Ovary (tissue), 9 donors: Measurements from ENCODE around the gene SHBG. TPM values are rescaled to one million over a fixed set of nuclear protein-coding genes. Genes with fewer than 3 reads are reported as not detected.

Source experiments
- DNase-seq, 5 donors: peaks; one replicate each; pipeline ENCODE4 v3.0.0-alpha.2; 2019 to 2020
- H3K27ac ChIP-seq, 2 donors: fragments of 200-600 bp; one replicate each; pipeline versions ENCODE4 v1.5.1 to v1.8.0; 2019 to 2022
- H3K27me3 ChIP-seq: fragments of 200-600 bp; one replicate; pipeline ENCODE4 v1.8.0; 2022
- H3K36me3 ChIP-seq: fragments of 200-600 bp; sonication (generic); one replicate; pipeline ENCODE4 v1.5.1; 2019
- H3K4me1 ChIP-seq: one replicate; pipeline ENCODE4 v1.8.1; 2013; ENCODE audit warnings: mild to moderate bottlenecking, moderate library complexity; ENCODE audit not compliant: insufficient read depth
- H3K4me3 ChIP-seq: fragments of 200-600 bp; sonication (generic); one replicate; pipeline ENCODE4 v1.5.1; 2017
- H3K9me3 ChIP-seq, 2 donors: fragments of 200-600 bp in 1 of 2; sonication (generic) in 1 of 2; one replicate each; pipeline versions ENCODE4 v1.5.1 to v1.8.1; 2013 to 2019; ENCODE audit warnings: mild to moderate bottlenecking in 1 of 2, moderate library complexity in 1 of 2
- EP300 ChIP-seq: sonication (generic); formaldehyde crosslinking; IDR thresholded peaks from one replicate; pipeline ENCODE4 v1.6.1; 2017; ENCODE audit warnings: antibody characterized with exemption
- POLR2A ChIP-seq: fragments of 450-650 bp; IDR thresholded peaks from one replicate; pipeline ENCODE4 v1.6.1; 2017; ENCODE audit warnings: antibody characterized with exemption, mild to moderate bottlenecking, moderate library complexity
- WGBS, 3 donors: extraction: QIAGEN DNeasy Blood & Tissue Kit in 1 of 3; methylation state at CpG; one replicate each; pipeline versions ENCODE4 v1.1.5 to v1.1.7; 2013 to 2017; 5-methylcytosine and 5-hydroxymethylcytosine counted together
- intact Hi-C, 4 donors: fragments of 100-400 bp; cut with DNase I; formaldehyde crosslinking; loops; one replicate each; pipeline versions ENCODE4 v1.11.0 to v1.15.1; 2022 to 2023
- polyA plus RNA-seq, 2 donors: library from polyadenylated mRNA; stranded (reverse); fragments of 200-250 nt in 1 of 2; fragments of 350-450 nt in 1 of 2; fragmentation: Illumina TruSeq in 1 of 2; extraction: RNeasy Lipid Tissue Mini Kit (QIAGEN cat#74804) in 1 of 2; gene quantifications; one replicate each; pipeline ENCODE4 v1.2.3, GENCODE V29; 2013 to 2014
- total RNA-seq, 7 donors: library from RNA; depleted of rRNA in 2 of 7; stranded (reverse); fragments of >200 nt in 2 of 7; fragmentation: NEBNext Ultra II Directional in 3 of 7; extraction: Animal tissue kit (Norgen Biotek cat#: 25700) in 3 of 7; gene quantifications; one replicate each; pipeline versions ENCODE4 v1.1.0 to v1.2.4, GENCODE V29; 2016 to 2023
- TF ChIP-seq, protein P1 (sequence below), 3 donors: fragments of 450-650 bp in 2 of 3; fragments of 200-600 bp in 1 of 3; IDR thresholded peaks; one replicate each; pipeline versions ENCODE4 v1.5.1 to v1.8.0; 2016 to 2022; ENCODE audit warnings: antibody characterized with exemption in 3 of 3, mild to moderate bottlenecking in 1 of 3
- donor health status: DM: no; HTN: no; CAD: no; lungs with moderate emphysema.
- donor health status: DM: no; HTN: no; CAD: no.
- donor health status: Bipolar disorder and iron deficiency.
- donor health status: DM: yes; HTN: yes; CAD: no.
- donor health status: DM: no; HTN: no; CAD: no.
- donor health status: DM: yes; HTN: yes; CAD: no.

The SHBG gene
- total and polyA plus RNA-seq, 9 donors = 0.63 to 1.3 (median 0.92) TPM

GRCh38 chr17:7667656-7668406 lies 37.9 kb downstream of the SHBG start:
- WGBS, 3 donors = 42 to 57% (median 56%) methylated on average over 10 of the region's 10 CpGs
- Histone ChIP-seq H3K36me3 (no peaks in the 10 kb centered on the region), H3K27me3 (no peaks in the 10 kb centered on the region), H3K4me3 (no peak overlapping the region), H3K27ac (no peak overlapping the region), H3K4me1 (no peaks in the 10 kb centered on the region), H3K9me3 (no peaks in the 10 kb centered on the region)
- DNase-seq = no peak
- TF ChIP-seq EP300 = no peak
- no peak for TF ChIP-seq POLR2A
- TF ChIP-seq, protein P1, sequence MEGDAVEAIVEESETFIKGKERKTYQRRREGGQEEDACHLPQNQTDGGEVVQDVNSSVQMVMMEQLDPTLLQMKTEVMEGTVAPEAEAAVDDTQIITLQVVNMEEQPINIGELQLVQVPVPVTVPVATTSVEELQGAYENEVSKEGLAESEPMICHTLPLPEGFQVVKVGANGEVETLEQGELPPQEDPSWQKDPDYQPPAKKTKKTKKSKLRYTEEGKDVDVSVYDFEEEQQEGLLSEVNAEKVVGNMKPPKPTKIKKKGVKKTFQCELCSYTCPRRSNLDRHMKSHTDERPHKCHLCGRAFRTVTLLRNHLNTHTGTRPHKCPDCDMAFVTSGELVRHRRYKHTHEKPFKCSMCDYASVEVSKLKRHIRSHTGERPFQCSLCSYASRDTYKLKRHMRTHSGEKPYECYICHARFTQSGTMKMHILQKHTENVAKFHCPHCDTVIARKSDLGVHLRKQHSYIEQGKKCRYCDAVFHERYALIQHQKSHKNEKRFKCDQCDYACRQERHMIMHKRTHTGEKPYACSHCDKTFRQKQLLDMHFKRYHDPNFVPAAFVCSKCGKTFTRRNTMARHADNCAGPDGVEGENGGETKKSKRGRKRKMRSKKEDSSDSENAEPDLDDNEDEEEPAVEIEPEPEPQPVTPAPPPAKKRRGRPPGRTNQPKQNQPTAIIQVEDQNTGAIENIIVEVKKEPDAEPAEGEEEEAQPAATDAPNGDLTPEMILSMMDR (IDR thresholded peaks at IDR 0.05) = no peak
- intact Hi-C loops = no loop called here

DNA sequence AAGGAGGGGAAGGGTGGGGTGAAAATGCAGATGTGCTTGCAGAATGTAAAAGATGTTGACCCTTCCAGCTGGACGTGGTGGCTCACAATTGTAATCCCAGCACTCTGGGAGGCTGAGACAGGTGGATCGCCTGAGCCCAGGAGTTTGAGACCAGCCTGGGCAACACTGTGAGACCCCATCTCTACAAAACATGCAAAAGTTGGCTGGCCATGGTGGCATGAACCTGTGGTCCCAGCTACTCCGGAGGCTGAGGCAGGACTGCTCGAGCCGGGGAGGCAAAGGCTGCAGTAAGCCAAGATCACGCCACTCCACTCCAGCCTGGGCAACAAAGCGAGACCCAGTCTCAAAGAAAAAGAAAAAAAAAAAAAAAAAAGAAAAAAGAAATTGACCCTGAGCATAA lies 38.5 kb downstream of the SHBG start:
- no peak for TF ChIP-seq POLR2A
- TF ChIP-seq EP300 = no peak
- TF ChIP-seq, protein P1 (IDR thresholded peaks at IDR 0.05) = no peak
- Histone ChIP-seq H3K4me1 (no peaks in the 10 kb centered on the region), H3K36me3 (no peaks in the 10 kb centered on the region), H3K4me3 (no peak overlapping the region), H3K27ac (no peak overlapping the region), H3K9me3 (no peaks in the 10 kb centered on the region), H3K27me3 (no peaks in the 10 kb centered on the region)
- DNase-seq = no peak
- WGBS, 3 donors = 87 to 88% (median 88%) methylated on average over 7 of the region's 7 CpGs
- intact Hi-C loops = no loop called here

DNA sequence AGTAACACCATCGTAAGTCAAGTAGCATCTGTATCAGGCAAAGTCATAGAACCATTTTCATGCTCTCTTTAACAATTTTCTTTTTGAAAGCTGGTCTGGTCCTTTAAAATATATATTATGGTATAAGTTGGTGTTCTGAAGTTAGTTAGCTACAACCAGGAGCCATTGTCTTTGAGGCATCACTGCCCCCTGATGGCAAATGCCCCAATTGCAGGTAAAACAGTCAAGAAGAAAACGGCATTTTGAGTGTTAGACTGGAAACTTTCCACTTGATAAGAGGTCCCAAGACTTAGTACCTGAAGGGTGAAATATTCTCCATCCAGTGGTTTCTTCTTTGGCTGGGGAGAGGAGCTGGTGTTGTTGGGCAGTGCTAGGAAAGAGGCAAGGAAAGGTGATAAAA lies 43.3 kb downstream of the SHBG start:
- H3K36me3 ChIP-seq = no peaks in the 10 kb centered on the region
- intact Hi-C loops = no loop called here
- no peaks in the 10 kb centered on the region for H3K27me3 ChIP-seq
- DNase-seq = no peak
- H3K27ac ChIP-seq = no peak overlapping the region
- TF ChIP-seq EP300 = no peak
- TF ChIP-seq, protein P1 (IDR thresholded peaks at IDR 0.05) = no peak
- TF ChIP-seq POLR2A = no peak
- H3K9me3 ChIP-seq = no peaks in the 10 kb centered on the region
- H3K4me3 ChIP-seq = no peak overlapping the region
- H3K4me1 ChIP-seq = no peaks in the 10 kb centered on the region
- 88 to 89% (median 89%) methylated on average over 2 of the region's 2 CpGs for WGBS, 3 donors

- 85 to 91% (median 88%) methylated on average over 14 of the region's 14 CpGs for WGBS, 3 donors
Observed at GRCh38 chr17:7674934-7675333, 45.0 kb downstream of the SHBG start.

More at GRCh38 chr17:7674934-7675333, 45.0 kb downstream of the SHBG start:
- no peak for DNase-seq
- TF ChIP-seq EP300 (no peak), POLR2A (no peak)
- TF ChIP-seq, protein P1 (IDR thresholded peaks at IDR 0.05) = no peak
- Histone ChIP-seq H3K27me3 (no peaks in the 10 kb centered on the region), H3K4me3 (no peak overlapping the region), H3K36me3 (no peaks in the 10 kb centered on the region), H3K27ac (no peak overlapping the region), H3K4me1 (no peaks in the 10 kb centered on the region), H3K9me3 (no peaks in the 10 kb centered on the region)
- intact Hi-C loops = no loop called here
